ENCODE measurements around the gene RETSAT.
"Not testable (repeated sequence)": the region's sequence is repeated elsewhere in the genome, so short reads cannot be mapped to it uniquely, and the experiment has no call there.

RETSAT gene

DNA sequence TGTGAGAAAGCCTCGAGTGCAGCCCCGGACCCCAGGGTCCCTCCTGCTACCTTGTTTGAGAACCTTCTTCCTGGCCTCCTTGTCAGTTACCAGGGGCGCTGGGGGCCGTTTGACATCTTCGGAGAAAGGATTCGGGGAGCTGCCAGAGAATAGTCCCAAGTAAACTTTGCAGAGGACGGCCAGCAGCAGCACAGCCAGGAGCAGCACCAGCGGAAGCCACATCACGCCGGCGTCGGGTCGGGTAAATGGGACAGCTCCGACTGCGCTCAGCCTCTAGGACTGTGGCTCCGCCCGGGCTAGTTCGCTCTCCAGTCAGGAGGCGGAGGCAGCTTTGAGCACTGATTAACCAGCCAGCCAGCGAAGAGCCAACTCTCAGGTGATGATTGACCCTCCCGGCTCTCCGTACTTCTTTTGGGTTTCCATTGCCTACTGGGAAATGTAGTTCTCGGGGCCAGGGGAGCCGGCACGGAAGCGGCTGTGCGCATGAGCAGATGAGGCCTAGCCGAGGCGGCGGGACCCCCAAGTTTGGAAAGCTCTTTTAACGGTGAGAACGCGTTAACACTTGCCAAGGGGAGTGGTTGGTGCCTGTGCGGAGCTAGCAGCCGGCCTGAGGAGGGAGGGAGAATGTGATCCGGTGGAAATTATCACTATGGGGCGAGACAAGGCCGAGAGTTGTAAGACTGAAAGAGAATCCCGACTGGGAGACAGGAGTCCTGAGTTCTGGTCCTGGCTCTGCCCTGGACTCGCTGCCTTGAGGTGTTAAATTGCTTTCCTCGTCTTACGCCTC is at the start of gene RETSAT, which contains the start of gene ELMOD3:
RETSAT (minus strand) TSS at position 243 of the 787 bp plus-strand sequence; CDS start at position 222, 21 bp downstream.
ELMOD3 (plus strand) TSS at position 484 of the 787 bp plus-strand sequence. CDS start 2,430 bp downstream, outside the sequence.
- DNase-seq = peak; percentile 97

DNA sequence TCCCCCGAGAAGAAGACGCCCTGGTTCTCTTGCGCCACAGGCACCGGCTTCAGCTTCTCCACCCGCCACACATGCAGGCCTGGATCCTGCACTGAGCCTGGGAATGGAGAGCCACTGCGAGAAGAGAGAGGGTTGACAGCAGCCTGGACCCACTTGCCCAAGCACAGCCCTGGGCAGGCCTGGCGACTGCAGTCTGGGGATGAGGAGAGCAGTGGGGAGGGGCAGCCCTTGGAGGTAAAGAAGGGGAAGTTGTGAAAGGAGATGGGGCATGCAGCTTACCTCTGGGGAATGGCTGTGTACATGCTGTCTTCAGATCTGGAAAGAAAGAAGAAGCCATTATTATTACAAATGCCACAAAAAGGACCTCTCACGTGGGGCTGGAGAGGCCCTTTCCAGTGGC is 47.5 kb upstream of the RETSAT start:
- DNase-seq = no peak

GRCh38 chr2:85401464-85401805 is 47.1 kb upstream of the RETSAT start:
- no peak for DNase-seq

- no peak for DNase-seq
Measured at GRCh38 chr2:85400541-85401463, 46.5 kb upstream of the RETSAT start.

GRCh38 chr2:85400023-85400422 is 45.7 kb upstream of the RETSAT start:
- no peak for DNase-seq

GRCh38 chr2:85399183-85399455 is 44.8 kb upstream of the RETSAT start:
- no peak for DNase-seq

DNA sequence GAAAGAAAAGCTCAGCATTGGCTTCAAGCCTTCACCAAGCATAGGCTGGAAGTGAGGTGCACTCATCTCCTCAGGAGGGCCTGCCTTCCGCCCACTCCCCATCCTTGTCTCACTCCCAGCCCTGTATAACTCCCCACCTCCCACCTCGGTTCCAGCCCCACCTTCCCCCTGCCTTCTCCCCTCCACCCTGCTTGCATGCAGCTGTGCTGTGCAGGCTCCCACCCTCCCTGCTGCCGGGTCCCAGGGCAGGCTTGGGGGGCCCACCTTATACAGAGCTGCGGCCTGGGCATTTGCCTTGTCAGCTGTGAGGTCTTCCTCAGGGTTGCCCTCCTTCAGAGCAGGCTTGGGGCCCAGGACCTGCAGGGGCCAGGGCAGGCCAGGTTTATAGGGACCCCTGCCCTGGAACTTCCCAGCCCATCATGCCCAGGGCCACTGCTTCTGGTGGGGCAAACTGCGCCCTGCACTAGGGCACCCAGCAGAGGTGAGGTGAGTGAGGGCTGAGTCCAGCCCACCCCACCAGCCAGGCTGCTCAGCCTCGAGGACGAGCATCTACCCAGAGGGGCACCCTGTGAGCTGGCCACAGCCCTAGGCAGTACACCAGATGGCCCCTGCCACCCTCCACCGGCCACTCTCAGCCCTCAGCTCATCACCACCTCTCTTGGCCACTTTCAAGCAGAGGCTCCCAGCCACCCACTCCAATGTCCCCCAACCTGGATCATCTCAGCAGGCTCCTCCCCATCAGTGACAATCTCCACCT is 44.3 kb upstream of the RETSAT start:
- DNase-seq = no peak

DNA sequence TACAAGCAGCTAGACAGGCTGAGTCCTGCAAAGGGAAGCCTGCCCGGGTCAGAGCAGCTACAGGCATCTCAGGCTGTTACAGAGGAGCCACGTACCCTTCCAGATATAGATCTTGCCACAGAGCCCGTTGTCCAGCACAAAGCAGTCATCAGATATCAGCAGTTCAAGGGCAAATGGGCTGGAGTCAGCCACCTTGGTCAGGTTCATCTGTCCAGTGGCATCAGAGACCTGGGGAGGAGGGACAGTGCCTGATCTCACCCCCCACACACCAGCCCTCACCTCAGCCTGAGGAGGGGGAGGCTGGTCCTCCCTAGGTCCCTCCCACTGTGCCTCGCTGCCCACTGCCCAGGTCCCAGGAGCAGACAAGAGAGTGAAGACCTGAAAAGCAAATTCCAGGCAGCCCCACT is 43.6 kb upstream of the RETSAT start:
- no peak for DNase-seq

- no peak for DNase-seq
Measured at GRCh38 chr2:85396531-85397470, 42.5 kb upstream of the RETSAT start.

GRCh38 chr2:85395912-85396475 is 41.7 kb upstream of the RETSAT start:
- DNase-seq = no peak

GRCh38 chr2:85394976-85395375 is 40.6 kb upstream of the RETSAT start:
- DNase-seq = no peak

- DNase-seq = peak; percentile 74
Measured at GRCh38 chr2:85394261-85394681, 39.9 kb upstream of the RETSAT start.

GRCh38 chr2:85393836-85394235 is 39.5 kb upstream of the RETSAT start:
- no peak for DNase-seq

- DNase-seq = no peak
Measured at GRCh38 chr2:85390941-85391669, 36.8 kb upstream of the RETSAT start.

GRCh38 chr2:85388878-85389538 is 34.7 kb upstream of the RETSAT start:
- DNase-seq = no peak

DNA sequence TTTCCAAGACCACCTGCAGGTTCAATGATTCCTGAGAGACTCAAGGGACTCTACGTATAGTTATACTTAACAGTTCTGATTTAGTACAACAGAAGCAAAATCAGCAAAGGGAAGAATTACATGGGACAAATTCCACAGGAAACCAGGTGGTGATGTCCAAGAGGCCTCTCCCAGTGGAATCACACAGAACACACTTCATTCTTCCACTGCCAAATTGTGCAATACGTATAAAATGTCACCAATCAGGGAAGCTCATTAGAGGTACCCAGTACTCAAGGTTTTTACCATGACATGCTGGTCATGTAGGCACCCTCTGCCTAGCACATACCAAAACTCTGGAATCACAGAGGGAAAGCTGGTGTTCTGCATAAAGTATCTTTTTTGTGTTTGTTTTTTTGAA is 33.4 kb upstream of the RETSAT start:
- no peak for DNase-seq

DNA sequence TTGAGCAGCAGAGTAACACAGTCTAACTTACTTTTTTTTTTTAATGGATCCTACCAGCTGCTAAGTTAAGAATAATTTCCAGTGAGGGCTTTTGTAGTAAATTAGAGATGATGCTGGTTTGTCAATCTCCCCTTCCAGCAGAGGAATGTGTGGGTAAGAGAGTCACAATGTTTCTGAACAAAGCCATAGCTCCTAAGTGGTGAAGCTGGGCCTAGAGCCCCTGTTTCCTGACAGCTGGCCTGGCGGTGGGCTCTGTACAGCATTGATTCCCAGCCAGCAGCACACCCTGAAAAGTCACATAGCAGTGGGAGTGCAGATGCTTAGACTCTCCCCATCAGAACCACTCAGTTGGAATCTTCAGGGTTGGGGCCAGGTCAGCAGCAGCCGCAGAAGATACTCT is 31.4 kb upstream of the RETSAT start:
- no peak for DNase-seq

GRCh38 chr2:85383850-85384249 is 29.5 kb upstream of the RETSAT start:
- DNase-seq = no peak

DNA sequence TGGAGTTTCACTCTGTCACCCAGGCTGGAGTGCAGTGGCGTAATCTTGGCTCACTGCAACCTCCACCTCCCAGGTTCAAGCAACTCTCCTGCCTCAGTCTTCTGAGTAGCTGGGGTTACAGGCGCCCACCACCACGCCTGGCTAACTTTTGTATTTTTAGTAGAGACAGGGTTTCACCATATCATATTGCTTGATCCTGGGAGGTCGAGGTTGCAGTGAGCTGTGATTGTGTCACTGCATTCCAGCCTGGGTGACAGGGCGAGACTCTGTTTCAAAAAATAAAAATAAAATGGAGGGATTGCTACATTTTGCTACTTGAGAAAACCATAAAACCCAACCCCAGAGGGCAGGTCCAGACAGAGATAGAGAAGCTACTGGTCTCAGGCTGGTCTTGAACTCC is 28.8 kb upstream of the RETSAT start:
- DNase-seq = not testable (repeated sequence)

- DNase-seq = no peak
Measured at GRCh38 chr2:85380048-85380447, 25.7 kb upstream of the RETSAT start.

Measured in midbrain (tissue), 1 donor.